Endothelial cell (in vitro differentiated cells): ENCODE data around the gene PTPRT. TPM values are rescaled to one million over a fixed set of nuclear protein-coding genes. Genes with fewer than 3 reads are reported as not detected.

Source experiments
- DNase-seq: peaks from one replicate; pipeline ENCODE4 v3.0.0; 2021; ENCODE audit warnings: low spot score
- H3K27ac Mint-ChIP-seq: one replicate; pipeline ENCODE4 v1.8.0; 2021; ENCODE audit warnings: mixed read lengths, inconsistent platforms; ENCODE audit not compliant: unreplicated experiment
- H3K27me3 Mint-ChIP-seq: one replicate; pipeline ENCODE4 v1.8.0; 2021; ENCODE audit warnings: mild to moderate bottlenecking, moderate library complexity, mixed read lengths, inconsistent platforms; ENCODE audit not compliant: unreplicated experiment
- H3K36me3 Mint-ChIP-seq: one replicate; pipeline ENCODE4 v1.8.0; 2021; ENCODE audit warnings: mild to moderate bottlenecking, low read depth, mixed read lengths, inconsistent platforms; ENCODE audit not compliant: unreplicated experiment
- H3K4me1 Mint-ChIP-seq: one replicate; pipeline ENCODE4 v1.8.0; 2021; ENCODE audit warnings: mild to moderate bottlenecking, mixed read lengths, inconsistent platforms; ENCODE audit not compliant: unreplicated experiment
- H3K4me3 Mint-ChIP-seq: one replicate; pipeline ENCODE4 v1.8.0; 2021; ENCODE audit warnings: mild to moderate bottlenecking, mixed read lengths, inconsistent platforms; ENCODE audit not compliant: unreplicated experiment
- H3K9me3 Mint-ChIP-seq: one replicate; pipeline ENCODE4 v1.8.0; 2021; ENCODE audit warnings: mixed read lengths, inconsistent platforms; ENCODE audit not compliant: unreplicated experiment
- CTCF ChIP-seq: fragments of 200-600 bp; sonication (generic); IDR thresholded peaks from one replicate; pipeline ENCODE4 v1.5.0; 2021; ENCODE audit warnings: antibody characterized with exemption; ENCODE audit not compliant: unreplicated experiment
- total RNA-seq: library from RNA; stranded (reverse); fragmentation: NEBNext Ultra II Directional; extraction: Animal tissue kit (Norgen Biotek cat#: 25700); gene quantifications from one replicate; pipeline ENCODE4 v1.2.1, GENCODE V29; 2021; ENCODE audit not compliant: unreplicated experiment

The PTPRT gene
- total RNA-seq, 1 donor from 2014 or later: 0.10 TPM

- H3K4me1 Mint-ChIP-seq: no peaks in the 10 kb centered on the region
- no peak overlapping the region for H3K4me3 Mint-ChIP-seq
- peaks cover 9% of the 10 kb centered on the region for H3K36me3 Mint-ChIP-seq
- no peak for TF ChIP-seq CTCF
- H3K9me3 Mint-ChIP-seq: peaks cover 53% of the 10 kb centered on the region
- no peaks in the 10 kb centered on the region for H3K27me3 Mint-ChIP-seq
- H3K27ac Mint-ChIP-seq: no peak overlapping the region
- DNase-seq: no peak
Measured at GRCh38 chr20:42378826-42379225, 810.9 kb downstream of the PTPRT start.

- no peaks in the 10 kb centered on the region for H3K4me1 Mint-ChIP-seq
- no peak for DNase-seq
- H3K4me3 Mint-ChIP-seq: no peak overlapping the region
- no peaks in the 10 kb centered on the region for H3K27me3 Mint-ChIP-seq
- TF ChIP-seq CTCF: no peak
- no peak overlapping the region for H3K27ac Mint-ChIP-seq
- H3K36me3 Mint-ChIP-seq: peaks cover 12% of the 10 kb centered on the region
- peaks cover 46% of the 10 kb centered on the region for H3K9me3 Mint-ChIP-seq
Measured at GRCh38 chr20:42376131-42376530, 813.6 kb downstream of the PTPRT start.

GRCh38 chr20:42373049-42373448, 816.7 kb downstream of the PTPRT start:
- Mint-ChIP-seq H3K36me3 (peaks cover 28% of the 10 kb centered on the region), H3K4me1 (no peaks in the 10 kb centered on the region), H3K4me3 (no peak overlapping the region), H3K9me3 (peaks cover 46% of the 10 kb centered on the region), H3K27me3 (peaks cover 2% of the 10 kb centered on the region), H3K27ac (no peak overlapping the region)
- no peak for TF ChIP-seq CTCF
- no peak for DNase-seq

GRCh38 chr20:42370075-42370474, 819.6 kb downstream of the PTPRT start:
- Mint-ChIP-seq H3K9me3 (peaks cover 47% of the 10 kb centered on the region), H3K4me1 (no peaks in the 10 kb centered on the region), H3K27ac (no peak overlapping the region), H3K27me3 (peaks cover 6% of the 10 kb centered on the region), H3K36me3 (peaks cover 24% of the 10 kb centered on the region), H3K4me3 (no peak overlapping the region)
- TF ChIP-seq CTCF: no peak
- no peak for DNase-seq

- no peak for TF ChIP-seq CTCF
- Mint-ChIP-seq H3K27ac (no peak overlapping the region), H3K4me3 (no peak overlapping the region), H3K27me3 (peaks cover 6% of the 10 kb centered on the region), H3K9me3 (peaks cover 47% of the 10 kb centered on the region), H3K36me3 (peaks cover 24% of the 10 kb centered on the region), H3K4me1 (no peaks in the 10 kb centered on the region)
- no peak for DNase-seq
Measured at GRCh38 chr20:42368910-42369309, 820.8 kb downstream of the PTPRT start.
